SK-N-MC (cell line): ENCODE measurements around the gene SNRPD1.
"Not testable (repeated sequence)": the region's sequence is repeated elsewhere in the genome, so short reads cannot be mapped to it uniquely, and the experiment has no call there.

Experiments used
- DNase-seq: peaks from one replicate; pipeline ENCODE4 v3.0.0-alpha.2; 2011; ENCODE audit warnings: low read depth, low spot score
- H3K27ac ChIP-seq: fragments of 200-600 bp; sonication (generic); 2 replicates; pipeline ENCODE4 v1.5.1; 2016; ENCODE audit warnings: mixed run types
- H3K36me3 ChIP-seq: fragments of 200-600 bp; sonication (generic); 2 replicates; pipeline ENCODE4 v1.6.1; 2017; ENCODE audit warnings: antibody characterized with exemption, low read length, mixed read lengths; ENCODE audit not compliant: insufficient read depth
- H3K4me3 ChIP-seq: fragments of 200-600 bp; sonication (generic); 2 replicates; pipeline ENCODE4 v1.5.1; 2016
- H3K9ac ChIP-seq: fragments of 200-600 bp; sonication (generic); 2 replicates; pipeline ENCODE4 v1.8.0; 2017; ENCODE audit warnings: mixed run types, mixed read lengths; ENCODE audit not compliant: insufficient read length
- H3K9me3 ChIP-seq: fragments of 200-600 bp; sonication (generic); 2 replicates; pipeline ENCODE4 v1.6.1; 2017; ENCODE audit warnings: low read depth, mild to moderate bottlenecking, antibody characterized with exemption, low read length, moderate library complexity, mixed read lengths
- EZH2 ChIP-seq: fragments of 200-600 bp; sonication (generic); IDR thresholded peaks from one replicate; pipeline ENCODE4 v1.6.1; 2017; ENCODE audit warnings: antibody characterized with exemption
- FOXP2 ChIP-seq: optimal IDR thresholded peaks from 2 replicates; pipeline ENCODE3; 2011; ENCODE audit warnings: mild to moderate bottlenecking, moderate library complexity; ENCODE audit not compliant: insufficient read depth; ENCODE audit errors: extremely low read length, control extremely low read depth
- POLR2AphosphoS5 ChIP-seq: IDR thresholded peaks from 2 replicates; pipeline ENCODE4 v1.6.1; 2012; ENCODE audit warnings: mild to moderate bottlenecking, low read depth, low read length, borderline replicate concordance

Gene SNRPD1

GRCh38 chr18:21660078-21660477 is 48.0 kb downstream of the SNRPD1 start:
- no peak for DNase-seq
- TF ChIP-seq EZH2: no peak

DNA sequence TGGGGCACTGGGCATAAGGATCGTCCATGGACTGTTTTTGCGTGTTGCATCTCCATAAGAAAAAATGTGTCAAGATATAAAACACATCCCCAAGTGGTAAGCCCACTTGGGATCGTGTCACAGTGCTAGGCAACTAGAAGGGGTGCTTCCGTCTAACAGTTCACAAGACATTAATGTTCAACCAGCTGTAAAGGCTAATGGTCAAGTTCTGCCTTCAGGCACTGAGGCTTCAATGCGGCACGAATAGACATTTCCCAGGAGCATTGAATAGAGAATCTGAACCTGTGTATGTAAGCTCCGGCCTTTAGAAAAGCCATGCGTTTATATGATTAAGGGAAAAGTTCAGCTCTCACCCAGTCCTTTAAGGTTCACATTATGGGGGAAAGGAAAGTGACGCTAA is 50.5 kb downstream of the SNRPD1 start:
- Histone ChIP-seq H3K9me3 (no peaks in the 10 kb centered on the region), H3K9ac (no peak overlapping the region), H3K36me3 (peaks cover 4% of the 10 kb centered on the region), H3K27ac (no peak overlapping the region), H3K4me3 (no peak overlapping the region)
- DNase-seq: no peak
- no peak for TF ChIP-seq FOXP2
- no peak for TF ChIP-seq EZH2
- no peak for TF ChIP-seq POLR2AphosphoS5

More at GRCh38 chr18:21660078-21660477, 48.0 kb downstream of the SNRPD1 start:
- Histone ChIP-seq H3K4me3 (no peak overlapping the region), H3K9ac (no peak overlapping the region), H3K36me3 (peaks cover 7% of the 10 kb centered on the region), H3K27ac (no peak overlapping the region), H3K9me3 (no peaks in the 10 kb centered on the region)

GRCh38 chr18:21663578-21663977 is 51.5 kb downstream of the SNRPD1 start:
- no peak overlapping the region for H3K9ac ChIP-seq
- DNase-seq: no peak
- no peak for TF ChIP-seq POLR2AphosphoS5
- no peak for TF ChIP-seq EZH2
- TF ChIP-seq FOXP2: no peak
- H3K27ac ChIP-seq: no peak overlapping the region
- H3K36me3 ChIP-seq: peaks cover 4% of the 10 kb centered on the region
- no peak overlapping the region for H3K4me3 ChIP-seq
- no peaks in the 10 kb centered on the region for H3K9me3 ChIP-seq

DNA sequence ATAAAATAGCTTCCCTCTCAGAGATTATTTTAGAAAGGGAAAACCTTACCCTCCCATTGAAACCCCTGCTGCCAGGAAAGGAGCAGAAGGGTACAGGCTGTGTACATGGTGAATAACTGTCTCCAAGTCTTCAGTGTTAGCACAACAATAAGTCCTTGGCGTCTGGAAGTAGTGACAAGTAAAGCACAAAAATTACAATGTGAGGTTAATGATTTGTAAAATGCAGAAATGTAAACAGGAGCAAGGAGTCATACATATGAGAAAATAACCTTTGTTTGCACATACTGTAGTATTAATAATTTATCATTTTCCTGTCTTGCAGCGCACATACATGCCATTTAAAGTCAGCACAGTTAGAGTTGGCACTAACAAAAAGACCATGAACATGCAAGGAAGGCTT is 52.0 kb downstream of the SNRPD1 start:
- peaks cover 4% of the 10 kb centered on the region for H3K36me3 ChIP-seq
- no peak for DNase-seq
- H3K4me3 ChIP-seq: no peak overlapping the region
- H3K9me3 ChIP-seq: no peaks in the 10 kb centered on the region
- no peak overlapping the region for H3K9ac ChIP-seq
- TF ChIP-seq FOXP2 (no peak), POLR2AphosphoS5 (no peak), EZH2 (no peak)
- H3K27ac ChIP-seq: no peak overlapping the region

GRCh38 chr18:21669736-21670285 is 57.7 kb downstream of the SNRPD1 start:
- H3K9ac ChIP-seq: no peak overlapping the region
- no peak for DNase-seq
- 0 out of 2 replicates have a peak overlapping the region, but pooled peaks have one; percentile 28 for H3K27ac ChIP-seq
- no peaks in the 10 kb centered on the region for H3K9me3 ChIP-seq
- no peak overlapping the region for H3K4me3 ChIP-seq
- H3K36me3 ChIP-seq: no peaks in the 10 kb centered on the region
- TF ChIP-seq POLR2AphosphoS5 (no peak), EZH2 (no peak), FOXP2 (no peak)

DNA sequence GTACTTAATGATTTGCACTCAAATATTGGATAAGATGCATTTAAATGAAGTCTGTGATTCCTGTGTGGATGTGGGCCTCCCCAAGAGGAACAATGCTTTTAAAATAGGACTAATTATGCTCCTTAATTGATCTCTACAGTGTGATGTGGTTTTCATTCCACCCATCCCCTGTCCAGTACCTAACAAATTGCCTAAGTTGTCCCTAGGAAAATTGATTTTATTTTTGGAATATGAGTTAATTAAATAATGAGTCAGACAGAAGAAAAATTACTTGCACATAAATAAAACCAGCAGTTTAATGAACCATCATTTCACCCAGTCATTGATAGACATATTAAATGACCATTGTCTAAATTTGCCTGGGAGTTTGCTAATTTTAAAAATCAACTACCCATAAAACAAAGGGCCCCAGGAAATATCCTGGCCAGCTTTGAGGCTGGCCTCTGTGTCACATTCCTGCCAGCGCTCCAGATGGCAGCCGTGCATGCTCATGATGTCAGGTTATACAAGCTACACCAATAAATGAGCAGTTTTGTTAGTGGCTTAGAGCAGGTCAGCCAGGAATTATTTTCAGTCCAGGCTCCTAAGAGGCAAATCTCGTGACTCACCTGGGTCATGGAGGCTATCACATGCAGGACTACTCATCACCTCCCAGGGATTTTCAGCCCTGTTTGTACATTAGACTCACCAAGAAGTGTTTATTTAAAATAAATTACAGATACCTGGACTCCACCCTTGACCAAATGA is 60.6 kb downstream of the SNRPD1 start:
- TF ChIP-seq POLR2AphosphoS5 (no peak), EZH2 (no peak)
- DNase-seq: no peak
- Histone ChIP-seq H3K27ac (no peak overlapping the region), H3K9me3 (no peaks in the 10 kb centered on the region), H3K9ac (no peak overlapping the region), H3K36me3 (no peaks in the 10 kb centered on the region), H3K4me3 (no peak overlapping the region)

- DNase-seq, H3K4me3 ChIP-seq, H3K27ac ChIP-seq, H3K9me3 ChIP-seq, H3K36me3 ChIP-seq, H3K9ac ChIP-seq: not testable (repeated sequence)
Measured at GRCh38 chr18:21675354-21675753, 63.2 kb downstream of the SNRPD1 start.

DNA sequence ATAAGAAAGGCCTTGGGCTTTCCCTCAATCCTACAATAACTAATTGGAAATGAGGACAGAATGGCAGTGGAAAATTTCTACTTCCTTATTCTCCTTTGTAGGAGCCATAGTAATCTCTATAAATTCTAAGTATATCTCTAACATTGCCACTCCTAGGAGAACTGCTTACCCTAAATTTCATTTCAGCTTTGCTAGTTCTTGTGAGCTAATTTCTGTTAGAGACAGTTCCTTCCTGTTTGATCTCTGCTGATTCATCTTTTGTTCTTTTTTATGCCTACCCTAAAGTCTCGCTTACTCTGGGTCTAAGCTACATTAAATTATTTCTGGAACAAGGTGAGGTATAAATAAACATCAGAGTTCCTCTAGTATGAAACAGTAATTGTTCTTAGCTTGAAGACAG is 66.7 kb downstream of the SNRPD1 start:
- H3K9ac ChIP-seq: no peak overlapping the region
- H3K4me3 ChIP-seq: no peak overlapping the region
- no peak overlapping the region for H3K27ac ChIP-seq
- TF ChIP-seq POLR2AphosphoS5 (no peak), EZH2 (no peak), FOXP2 (no peak)
- peaks cover 6% of the 10 kb centered on the region for H3K36me3 ChIP-seq
- DNase-seq: no peak
- H3K9me3 ChIP-seq: no peaks in the 10 kb centered on the region

- TF ChIP-seq FOXP2 (no peak), POLR2AphosphoS5 (no peak), EZH2 (no peak)
- Histone ChIP-seq H3K27ac (no peak overlapping the region), H3K4me3 (no peak overlapping the region), H3K36me3 (peaks cover 6% of the 10 kb centered on the region), H3K9me3 (no peaks in the 10 kb centered on the region), H3K9ac (no peak overlapping the region)
- no peak for DNase-seq
Measured at GRCh38 chr18:21680161-21680560, 68.0 kb downstream of the SNRPD1 start.
